HCT116 (cell line): ENCODE measurements around the gene TMEM174. TPM values are rescaled to one million over a fixed set of nuclear protein-coding genes. Genes with fewer than 3 reads are reported as not detected.

Experiments
- ATAC-seq: fragments of 200-7000 bp; cut with Tn5 transposase; 2 replicates; pipeline ENCODE4 v1.9.1; 2020; ENCODE audit warnings: mild to moderate bottlenecking, moderate library complexity
- BruUV-seq: library from RNA; stranded (reverse); fragments of 400-500 nt; replicated peaks from 2 replicates; lab custom pipeline; 2021; lab: Mats Ljungman, UMichigan
- CTCF ChIA-PET: fragments of 300-600 bp; sonication (Branson Sonifier 250); formaldehyde crosslinking; loops from one replicate; lab custom pipeline; 2021; ENCODE audit warnings: antibody characterized with exemption; lab: Charles Lee
- POLR2A ChIA-PET: fragments of 300-600, 350-600 bp; sonication (Branson Sonifier 250); formaldehyde crosslinking; loops from one replicate; lab custom pipeline; 2021; ENCODE audit warnings: antibody characterized with exemption; lab: Charles Lee
- RAD21 ChIA-PET, 2 experiments: fragments of 300-600 bp; sonication (Branson Sonifier 250); formaldehyde crosslinking; loops; one replicate each; lab custom pipeline; 2023; ENCODE audit warnings: low total read pairs in 2 of 2; ENCODE audit not compliant: uncharacterized antibody in 2 of 2, unreplicated experiment in 2 of 2, low non-redundant PET in 1 of 2; lab: Charles Lee
- DNase-seq: peaks from one replicate; pipeline ENCODE4 v3.0.0-alpha.2; 2010; ENCODE audit warnings: low read depth, low spot score
- H2AFZ ChIP-seq: fragments of 200-600 bp; shearing (Covaris generic), sonication (generic); 2 replicates; pipeline ENCODE4 v1.6.1; 2017; ENCODE audit warnings: low read depth, mixed run types, mixed read lengths, antibody characterized with exemption, low read length; ENCODE audit not compliant: poor library complexity, severe bottlenecking
- H3K27ac ChIP-seq: 2 replicates; pipeline ENCODE4 v1.5.1; 2012; ENCODE audit warnings: low read depth, low read length
- H3K27me3 ChIP-seq: fragments of 200-600 bp; sonication (generic); 2 replicates; pipeline ENCODE4 v1.6.1; 2016; ENCODE audit warnings: mixed run types, low read length, mixed read lengths; ENCODE audit not compliant: insufficient read depth
- H3K36me3 ChIP-seq, 2 experiments: fragments of 200-500 bp in 1 of 2; fragments of 200-600 bp in 1 of 2; sonication (Bioruptor generic) in 1 of 2; sonication (generic) in 1 of 2; 2 replicates each; pipeline versions ENCODE4 v1.5.1 to v1.6.1; 2014 to 2016; ENCODE audit warnings: low read length in 2 of 2, inconsistent platforms in 1 of 2, mixed read lengths in 1 of 2, mixed run types in 1 of 2; ENCODE audit not compliant: insufficient read depth in 2 of 2, control insufficient read depth in 1 of 2
- H3K4me1 ChIP-seq, 2 experiments: fragments of 200-600 bp in 1 of 2; sonication (generic) in 1 of 2; 2 replicates each; pipeline versions ENCODE4 v1.5.1 to v1.6.1; 2012 to 2017; ENCODE audit warnings: low read length in 2 of 2, inconsistent platforms in 1 of 2, mild to moderate bottlenecking in 1 of 2, mixed read lengths in 1 of 2, mixed run types in 1 of 2, moderate library complexity in 1 of 2; ENCODE audit not compliant: insufficient read depth in 2 of 2, control insufficient read depth in 1 of 2
- H3K4me2 ChIP-seq: fragments of 200-600 bp; sonication (generic); 2 replicates; pipeline ENCODE4 v1.6.1; 2017; ENCODE audit warnings: mixed run types, low read length, mixed read lengths
- H3K4me3 ChIP-seq, 2 experiments: fragments of 200-600 bp in 1 of 2; sonication (generic) in 1 of 2; replicated peaks in 1 of 2; 2 replicates each; pipeline ENCODE4 v1.5.1; 2011 to 2016; ENCODE audit warnings: low read length in 2 of 2, control low read depth in 1 of 2, low read depth in 1 of 2, mild to moderate bottlenecking in 1 of 2, mixed read lengths in 1 of 2, mixed run types in 1 of 2
- H3K79me2 ChIP-seq: fragments of 200-600 bp; sonication (generic); 2 replicates; pipeline ENCODE4 v1.6.1; 2017; ENCODE audit warnings: mild to moderate bottlenecking, mixed run types, low read length, moderate library complexity, mixed read lengths; ENCODE audit not compliant: insufficient read depth
- H3K9ac ChIP-seq: fragments of 200-600 bp; sonication (generic); 2 replicates; pipeline ENCODE4 v1.6.1; 2016; ENCODE audit warnings: low read length, mixed read lengths
- H3K9me2 ChIP-seq: fragments of 200-600 bp; sonication (generic), shearing (Covaris generic); 2 replicates; pipeline ENCODE4 v1.6.1; 2017; ENCODE audit warnings: mixed run types, mild to moderate bottlenecking, moderate library complexity; ENCODE audit not compliant: insufficient read depth
- H3K9me3 ChIP-seq, 2 experiments: fragments of 200-500 bp in 1 of 2; fragments of 200-600 bp in 1 of 2; sonication (Bioruptor generic) in 1 of 2; sonication (generic) in 1 of 2; 2 replicates each; pipeline ENCODE4 v1.6.1; 2014 to 2017; ENCODE audit warnings: low read length in 2 of 2, mixed read lengths in 2 of 2, inconsistent platforms in 1 of 2, low read depth in 1 of 2, mild to moderate bottlenecking in 1 of 2, mixed run types in 1 of 2, moderate library complexity in 1 of 2; ENCODE audit not compliant: control insufficient read depth in 1 of 2, insufficient read depth in 1 of 2
- H4K20me1 ChIP-seq: fragments of 200-600 bp; sonication (generic), shearing (Covaris generic); 2 replicates; pipeline ENCODE4 v1.6.1; 2017; ENCODE audit warnings: mixed run types, mild to moderate bottlenecking, moderate library complexity; ENCODE audit not compliant: insufficient read depth
- EGR1 ChIP-seq: IDR thresholded peaks from 2 replicates; pipeline ENCODE4 v1.6.1; 2012; ENCODE audit warnings: low read depth
- EZH2phosphoT487 ChIP-seq: fragments of 200-600 bp; IDR thresholded peaks from 2 replicates; pipeline ENCODE4 v1.6.1; 2018; ENCODE audit warnings: antibody characterized with exemption, borderline replicate concordance
- FOSL1 ChIP-seq: IDR thresholded peaks from 2 replicates; pipeline ENCODE4 v1.6.1; 2012; ENCODE audit warnings: low read depth
- POLR2A ChIP-seq: IDR thresholded peaks from 2 replicates; pipeline ENCODE4 v1.7.0; 2011; ENCODE audit warnings: borderline replicate concordance; ENCODE audit not compliant: insufficient read depth, insufficient read length; ENCODE audit errors: extremely low read depth
- POLR2AphosphoS5 ChIP-seq: IDR thresholded peaks from 2 replicates; pipeline ENCODE4 v1.6.1; 2011; ENCODE audit warnings: mild to moderate bottlenecking, low read depth, low read length, moderate library complexity
- SIN3A ChIP-seq: IDR thresholded peaks from 2 replicates; pipeline ENCODE4 v1.6.1; 2012; ENCODE audit warnings: low read depth
- SP1 ChIP-seq: IDR thresholded peaks from 2 replicates; pipeline ENCODE4 v1.6.1; 2012; ENCODE audit warnings: low read depth
- SRF ChIP-seq: IDR thresholded peaks from 2 replicates; pipeline ENCODE4 v1.6.1; 2012; ENCODE audit warnings: low read depth
- TCF7L2 ChIP-seq: IDR thresholded peaks from 2 replicates; pipeline ENCODE4 v1.7.0; 2011; ENCODE audit warnings: borderline replicate concordance, inconsistent platforms; ENCODE audit not compliant: insufficient read depth, insufficient read length; ENCODE audit errors: extremely low read depth
- YY1 ChIP-seq: IDR thresholded peaks from 2 replicates; pipeline ENCODE4 v1.6.1; 2011; ENCODE audit warnings: low read length, low read depth, moderate library complexity, mild to moderate bottlenecking; ENCODE audit not compliant: insufficient replicate concordance; ENCODE audit errors: extremely low read depth
- ZNF274 ChIP-seq: fragments of 200-500 bp; sonication (Bioruptor generic); IDR thresholded peaks from 2 replicates; pipeline ENCODE4 v1.6.1; 2014; ENCODE audit warnings: mild to moderate bottlenecking, low read depth, low read length, inconsistent platforms
- intact Hi-C: fragments of 100-400 bp; cut with micrococcal nuclease; formaldehyde crosslinking; loops from 2 replicates; pipeline ENCODE4 v1.10.0; 2022
- total RNA-seq: library from RNA; stranded (reverse); gene quantifications from one replicate; pipeline ENCODE4 v1.2.1, GENCODE V29; 2021; ENCODE audit not compliant: unreplicated experiment
- TF ChIP-seq, protein P1 (sequence below): IDR thresholded peaks from 2 replicates; pipeline ENCODE4 v1.6.1; 2012
- TF ChIP-seq, protein P2 (sequence below): IDR thresholded peaks from 2 replicates; pipeline ENCODE4 v1.6.1; 2011; ENCODE audit warnings: mild to moderate bottlenecking, low read length, moderate library complexity; ENCODE audit not compliant: insufficient replicate concordance; ENCODE audit errors: extremely low read depth

The TMEM174 gene
- total RNA-seq, 1 experiment from 2014 or later = not detected

DNA sequence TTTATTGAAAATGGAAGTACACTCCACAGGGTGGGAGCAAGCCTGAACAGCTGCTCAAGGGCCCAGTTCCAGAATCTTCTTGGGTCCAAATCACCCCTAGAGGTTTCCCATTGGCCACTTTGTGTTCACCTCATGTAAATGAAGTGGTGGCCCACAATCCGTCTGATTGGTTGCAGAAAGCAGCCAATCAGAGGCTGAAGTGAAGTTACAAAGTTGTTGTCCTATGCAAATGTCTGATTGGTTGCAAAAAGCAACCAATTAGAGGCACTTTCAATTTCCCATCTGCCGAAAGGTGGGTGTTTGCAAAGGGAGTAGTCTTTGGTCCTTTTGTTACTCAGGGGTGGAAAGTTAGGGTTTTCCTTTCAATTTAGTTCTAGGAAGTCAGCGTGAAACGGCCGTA is 43.9 kb upstream of the TMEM174 start:
- RAD21 ChIA-PET = no interaction called here
- CTCF ChIA-PET = no interaction called here
- no peak for DNase-seq
- H2AFZ ChIP-seq = no peak overlapping the region
- intact Hi-C loops = no loop called here
- H3K9me2 ChIP-seq = no peaks in the 10 kb centered on the region
- H3K79me2 ChIP-seq = no peaks in the 10 kb centered on the region
- no peak overlapping the region for H3K9ac ChIP-seq
- TF ChIP-seq EZH2phosphoT487 (no peak), POLR2A (no peak), ZNF274 (no peak), SIN3A (no peak), SP1 (no peak), FOSL1 (no peak), EGR1 (no peak), TCF7L2 (no peak), SRF (no peak), YY1 (no peak), POLR2AphosphoS5 (no peak)
- TF ChIP-seq, protein P1, sequence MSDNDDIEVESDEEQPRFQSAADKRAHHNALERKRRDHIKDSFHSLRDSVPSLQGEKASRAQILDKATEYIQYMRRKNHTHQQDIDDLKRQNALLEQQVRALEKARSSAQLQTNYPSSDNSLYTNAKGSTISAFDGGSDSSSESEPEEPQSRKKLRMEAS = no peak
- TF ChIP-seq, protein P2, sequence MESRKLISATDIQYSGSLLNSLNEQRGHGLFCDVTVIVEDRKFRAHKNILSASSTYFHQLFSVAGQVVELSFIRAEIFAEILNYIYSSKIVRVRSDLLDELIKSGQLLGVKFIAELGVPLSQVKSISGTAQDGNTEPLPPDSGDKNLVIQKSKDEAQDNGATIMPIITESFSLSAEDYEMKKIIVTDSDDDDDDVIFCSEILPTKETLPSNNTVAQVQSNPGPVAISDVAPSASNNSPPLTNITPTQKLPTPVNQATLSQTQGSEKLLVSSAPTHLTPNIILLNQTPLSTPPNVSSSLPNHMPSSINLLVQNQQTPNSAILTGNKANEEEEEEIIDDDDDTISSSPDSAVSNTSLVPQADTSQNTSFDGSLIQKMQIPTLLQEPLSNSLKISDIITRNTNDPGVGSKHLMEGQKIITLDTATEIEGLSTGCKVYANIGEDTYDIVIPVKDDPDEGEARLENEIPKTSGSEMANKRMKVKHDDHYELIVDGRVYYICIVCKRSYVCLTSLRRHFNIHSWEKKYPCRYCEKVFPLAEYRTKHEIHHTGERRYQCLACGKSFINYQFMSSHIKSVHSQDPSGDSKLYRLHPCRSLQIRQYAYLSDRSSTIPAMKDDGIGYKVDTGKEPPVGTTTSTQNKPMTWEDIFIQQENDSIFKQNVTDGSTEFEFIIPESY = no peak
- TF ChIP-seq, all 23 proteins: peak for 0
- no peaks in the 10 kb centered on the region for H3K27me3 ChIP-seq
- H3K27ac ChIP-seq = no peak overlapping the region
- H3K4me3 ChIP-seq = no peak overlapping the region
- no peaks in the 10 kb centered on the region for H4K20me1 ChIP-seq
- no TSS peak for BruUV-seq
- ATAC-seq = no peak
- POLR2A ChIA-PET = no interaction called here
- no peaks in the 10 kb centered on the region for H3K4me1 ChIP-seq
- no peaks in the 10 kb centered on the region for H3K9me3 ChIP-seq
- no peak overlapping the region for H3K4me2 ChIP-seq
- H3K36me3 ChIP-seq = 0 out of 4 replicates have a peak, but pooled peaks cover 0 to 4% of the 10 kb centered on the region in 2 experiments
